Motor neuron (in vitro differentiated cells): ENCODE measurements around the gene HES2. TPM values are rescaled to one million over a fixed set of nuclear protein-coding genes. Genes with fewer than 3 reads are reported as not detected.
"Not testable (repeated sequence)": the region's sequence is repeated elsewhere in the genome, so short reads cannot be mapped to it uniquely, and the experiment has no call there.

Source experiments
- ATAC-seq, 8 experiments: fragments of 200-7000 bp; cut with Tn5 transposase; replicated peaks in 6 of 8; 2 replicates each; pipeline ENCODE4 v1.8.0; 2021; ENCODE audit warnings: mild to moderate bottlenecking in 8 of 8, moderate library complexity in 8 of 8
- H3K27ac ChIP-seq, 2 donors: fragments of 250-450 bp; sonication (Bioruptor Pico); 2 replicates each; pipeline ENCODE4 v1.9.0; 2021; ENCODE audit warnings: antibody characterized with exemption in 2 of 2, mild to moderate bottlenecking in 2 of 2, moderate library complexity in 1 of 2
- H3K4me1 ChIP-seq, 2 donors: fragments of 250-450 bp; sonication (Bioruptor Pico); replicated peaks in 1 of 2; 2 replicates each; pipeline ENCODE4 v1.6.1; 2021; ENCODE audit warnings: antibody characterized with exemption in 2 of 2, mild to moderate bottlenecking in 2 of 2, moderate library complexity in 1 of 2
- H3K4me3 ChIP-seq, 5 donors: fragments of 250-450 bp; sonication (Bioruptor Pico); 2 replicates each; pipeline ENCODE4 v1.9.0; 2021; ENCODE audit warnings: antibody characterized with exemption in 5 of 5, mild to moderate bottlenecking in 5 of 5, moderate library complexity in 4 of 5
- WGBS, 10 experiments: fragments of 450-650 bp; shearing (Covaris generic); methylation state at CpG; one replicate each; pipeline ENCODE4 v1.0.0; 2022; 5-methylcytosine and 5-hydroxymethylcytosine counted together
- in situ Hi-C, 9 experiments: fragments of 400-800 bp; cut with MboI; loops; one replicate each; pipeline ENCODE4 v1.15.0; 2021; ENCODE audit warnings: low sequenced_read_pairs in 9 of 9, low pct_unique_long_range_greater_than_20kb in 2 of 9; ENCODE audit not compliant: unreplicated experiment in 9 of 9
- total RNA-seq, 8 experiments: library from RNA; unstranded; fragments of 300-600 nt; gene quantifications; 2 replicates each; pipeline versions ENCODE4 v1.2.3 to v1.2.4, GENCODE V29; 2022

HES2 gene
- total RNA-seq, 8 experiments from 2014 or later = 0.14 to 7.8 (median 0.98) TPM

DNA sequence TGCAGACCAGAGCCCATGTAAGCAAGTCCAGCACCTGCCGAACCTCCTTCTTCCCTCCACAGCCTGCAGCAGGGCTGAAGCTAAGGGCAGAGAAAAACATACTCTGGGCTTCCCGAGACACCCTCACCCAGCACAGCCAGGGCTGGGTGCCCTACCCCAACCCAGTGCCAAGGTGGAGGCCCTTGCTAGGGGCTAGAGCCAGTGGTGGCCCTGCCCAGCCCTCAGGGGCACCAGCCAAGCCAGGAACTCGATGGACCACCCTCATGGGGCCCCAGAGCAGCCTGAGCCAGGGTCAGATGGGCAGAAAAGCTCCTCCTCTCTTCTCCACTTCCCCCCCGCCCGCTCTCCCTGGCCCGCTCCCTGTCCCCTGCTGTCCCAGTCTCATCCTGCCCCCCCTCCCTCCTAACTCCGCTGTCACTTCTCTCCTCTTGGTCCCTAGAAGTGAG, 30.3 kb upstream of the HES2 start:
- Histone ChIP-seq H3K27ac (no peak overlapping the region), H3K4me3 (no peak overlapping the region), H3K4me1 (peaks cover 26 to 32% of the 10 kb centered on the region in 2 donors)
- peak in 5 of 8 experiments; percentile 27 to 46 (median 34) for ATAC-seq
- in situ Hi-C loops = no loop called here
- WGBS, 10 experiments = 0 to 50% (median 30%) methylated on average over 1 to 2 of the region's 7 CpGs; no CpG with 5 or more reads in 6 of the 10 experiments

DNA sequence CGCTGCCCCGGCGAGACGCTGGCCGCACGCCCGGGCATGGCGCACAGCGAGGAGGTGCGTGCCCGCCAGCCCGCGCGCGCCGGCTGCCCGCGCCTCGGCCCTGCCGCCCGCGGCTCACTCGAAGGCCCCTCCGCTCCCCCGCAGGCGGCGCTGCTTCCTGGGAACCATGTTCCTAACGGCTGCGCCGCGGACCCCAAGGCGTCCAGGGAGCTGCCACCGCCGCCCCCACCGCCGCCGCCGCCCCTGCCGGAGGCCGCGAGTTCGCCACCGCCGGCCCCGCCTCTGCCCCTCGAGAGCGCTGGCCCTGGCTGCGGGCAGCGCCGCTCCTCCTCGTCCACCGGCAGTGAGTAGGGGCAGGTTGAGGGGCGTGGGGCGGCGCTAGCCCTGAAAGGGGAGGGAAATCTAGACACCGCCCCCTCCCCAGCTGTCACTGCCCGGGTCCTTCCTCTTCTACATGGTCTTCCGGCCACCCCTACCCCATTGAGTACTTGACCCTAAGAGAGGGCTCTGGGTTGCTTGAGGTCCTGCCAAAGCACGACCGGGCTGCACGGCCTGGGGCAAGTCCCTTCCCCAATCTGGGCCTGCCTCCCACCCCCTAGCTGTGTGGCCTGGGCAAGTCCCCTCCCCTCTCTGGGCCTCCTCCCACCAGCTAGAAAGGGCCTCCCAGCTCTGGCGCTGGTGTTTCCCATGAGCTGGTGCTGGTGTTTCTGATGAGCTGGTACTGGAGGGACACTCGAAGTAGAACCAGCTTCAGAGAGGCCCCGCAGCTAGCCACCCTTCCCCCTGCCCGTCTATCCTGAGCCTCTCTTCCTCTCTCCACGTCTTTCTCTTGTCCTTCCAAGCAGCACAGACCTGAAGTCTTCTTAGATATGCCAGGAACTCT, 29.3 kb upstream of the HES2 start:
- peak overlapping the region in 1 of 5 donors; percentile 11 for H3K4me3 ChIP-seq
- no peak overlapping the region for H3K27ac ChIP-seq
- ATAC-seq = peak; percentile 19 to 64 (median 50)
- in situ Hi-C loops = loop anchor here in 1 of 9 experiments (25.0 kb wide), 1 partner anchor 212 kb away; the partner anchor contains the start of genes HES3 and ICMT
- WGBS, 10 experiments = 7 to 40% (median 24%) methylated on average over 1 to 3 of the region's 66 CpGs; no CpG with 5 or more reads in 6 of the 10 experiments
- peaks cover 23 to 29% of the 10 kb centered on the region in 2 donors for H3K4me1 ChIP-seq

GRCh38 chr1:6447818-6448748, 28.4 kb upstream of the HES2 start:
- Histone ChIP-seq H3K27ac (no peak overlapping the region), H3K4me3 (peak overlapping the region in 1 of 5 donors; percentile 19), H3K4me1 (peaks cover 22 to 29% of the 10 kb centered on the region in 2 donors)
- in situ Hi-C loops = loop anchor here in 1 of 9 experiments (25.0 kb wide), 1 partner anchor 211 kb away; the partner anchor contains the start of genes HES3 and ICMT
- 6 to 20% (median 11%) methylated on average over 2 to 7 of the region's 68 CpGs; no CpG with 5 or more reads in 6 of the 10 experiments for WGBS, 10 experiments
- peak in 5 of 8 experiments; percentile 1 to 21 (median 8) for ATAC-seq

GRCh38 chr1:6447016-6447817, 27.5 kb upstream of the HES2 start:
- H3K4me1 ChIP-seq = peaks cover 22 to 29% of the 10 kb centered on the region in 2 donors
- in situ Hi-C loops = loop anchor here in 1 of 9 experiments (25.0 kb wide), 1 partner anchor 210 kb away; the partner anchor contains the start of genes HES3 and ICMT
- no peak overlapping the region for H3K27ac ChIP-seq
- ATAC-seq = peak in 5 of 8 experiments; percentile 1 to 43 (median 30)
- H3K4me3 ChIP-seq = peak overlapping the region in 3 of 5 donors; percentile 2 to 19 (median 13)
- WGBS, 10 experiments = no CpG with 5 or more reads among the region's 67 CpGs

- Histone ChIP-seq H3K4me1 (peaks cover 22 to 29% of the 10 kb centered on the region in 2 donors), H3K27ac (no peak overlapping the region), H3K4me3 (peak overlapping the region in 1 of 5 donors; percentile 2)
- no peak for ATAC-seq
- WGBS, 10 experiments = 73 to 88% methylated on average over 2 of the region's 4 CpGs; no CpG with 5 or more reads in 8 of the 10 experiments
- in situ Hi-C loops = loop anchor here in 1 of 9 experiments (25.0 kb wide), 1 partner anchor 209 kb away; the partner anchor contains the start of genes HES3 and ICMT
These were observed 26.9 kb upstream of the HES2 start for GRCh38 chr1:6446665-6447015.

DNA sequence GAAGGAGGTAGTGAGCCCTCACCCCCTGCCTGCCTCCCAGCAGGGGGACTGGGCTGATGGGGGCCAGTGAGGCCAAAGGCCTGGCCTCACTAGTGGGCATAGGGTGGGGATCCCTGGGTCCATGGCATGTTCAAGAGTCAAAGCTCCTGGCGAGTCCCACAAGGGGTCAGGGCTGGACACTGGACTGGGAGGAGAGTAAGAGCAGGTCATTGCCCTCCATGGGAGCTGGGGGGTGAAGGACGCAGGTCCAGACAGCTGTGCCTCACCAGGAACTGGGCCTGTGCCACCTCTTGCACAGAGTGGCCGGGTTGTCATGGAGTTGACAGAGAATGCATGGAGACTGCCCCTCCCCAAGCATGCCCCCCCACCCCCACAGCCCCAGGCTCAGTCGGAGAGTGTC, 26.2 kb upstream of the HES2 start:
- not testable (repeated sequence) for ATAC-seq, H3K27ac ChIP-seq, H3K4me3 ChIP-seq
- H3K4me1 ChIP-seq = peaks cover 22 to 29% of the 10 kb centered on the region in 2 donors
- in situ Hi-C loops = loop anchor here in 1 of 9 experiments (25.0 kb wide), 1 partner anchor 209 kb away; the partner anchor contains the start of genes HES3 and ICMT
- 100% methylated on average over 1 of the region's 4 CpGs; no CpG with 5 or more reads in 8 of the 10 experiments for WGBS, 10 experiments

- 51 to 100% (median 67%) methylated on average over 1 to 6 of the region's 19 CpGs; no CpG with 5 or more reads in 6 of the 10 experiments for WGBS, 10 experiments
- in situ Hi-C loops = loop anchor here in 1 of 9 experiments (25.0 kb wide), 1 partner anchor 208 kb away; the partner anchor contains the start of genes HES3 and ICMT
- H3K27ac ChIP-seq = no peak overlapping the region
- ATAC-seq = peak in 5 of 8 experiments; percentile 8 to 55 (median 29)
- H3K4me1 ChIP-seq = peaks cover 20 to 26% of the 10 kb centered on the region in 2 donors
- H3K4me3 ChIP-seq = no peak overlapping the region
These were observed 25.5 kb upstream of the HES2 start for GRCh38 chr1:6445062-6445763.

DNA sequence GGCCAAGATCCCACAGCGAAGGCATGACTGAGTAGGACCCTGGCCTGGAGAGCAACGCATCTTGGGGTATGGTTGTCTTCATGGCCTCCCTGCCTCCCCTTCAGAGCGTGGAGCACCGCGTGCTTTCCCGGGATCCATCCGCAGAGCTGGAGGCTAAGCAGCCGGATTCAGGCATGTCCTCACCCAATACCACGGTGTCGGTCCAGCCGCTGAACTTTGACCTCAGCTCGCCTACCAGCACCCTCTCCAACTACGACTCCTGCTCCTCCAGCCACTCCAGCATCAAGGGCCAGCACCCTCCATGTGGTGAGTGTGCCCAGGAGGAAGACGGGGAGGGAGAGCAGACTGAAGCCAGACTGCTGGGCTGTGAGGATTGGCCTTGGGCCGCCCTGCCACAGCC, 24.7 kb upstream of the HES2 start:
- 67 to 100% (median 89%) methylated on average over 1 to 6 of the region's 15 CpGs; no CpG with 5 or more reads in 5 of the 10 experiments for WGBS, 10 experiments
- peaks cover 12 to 27% of the 10 kb centered on the region in 2 donors for H3K4me1 ChIP-seq
- no peak overlapping the region for H3K27ac ChIP-seq
- in situ Hi-C loops = loop anchor here in 1 of 9 experiments (25.0 kb wide), 1 partner anchor 207 kb away; the partner anchor contains the start of genes HES3 and ICMT
- no peak for ATAC-seq
- H3K4me3 ChIP-seq = no peak overlapping the region

GRCh38 chr1:6443339-6444115, 23.8 kb upstream of the HES2 start:
- no peak for ATAC-seq
- in situ Hi-C loops = loop anchor here in 1 of 9 experiments (25.0 kb wide), 1 partner anchor 206 kb away; the partner anchor contains the start of genes HES3 and ICMT
- Histone ChIP-seq H3K4me1 (peaks cover 12 to 23% of the 10 kb centered on the region in 2 donors), H3K4me3 (no peak overlapping the region), H3K27ac (no peak overlapping the region)
- 70 to 93% (median 89%) methylated on average over 2 to 10 of the region's 21 CpGs; no CpG with 5 or more reads in 6 of the 10 experiments for WGBS, 10 experiments

GRCh38 chr1:6441586-6441985, 21.9 kb upstream of the HES2 start:
- ATAC-seq = no peak
- in situ Hi-C loops = loop anchor here in 1 of 9 experiments (25.0 kb wide), 1 partner anchor 204 kb away; the partner anchor contains the start of genes HES3 and ICMT
- H3K4me3 ChIP-seq = no peak overlapping the region
- no peak overlapping the region for H3K27ac ChIP-seq
- H3K4me1 ChIP-seq = peaks cover 11 to 21% of the 10 kb centered on the region in 2 donors
- WGBS, 10 experiments = 50 to 100% (median 71%) methylated on average over 1 to 6 of the region's 7 CpGs; no CpG with 5 or more reads in 4 of the 10 experiments
